A673 (cell line): Measurements from ENCODE around the gene GUCA1A. TPM values are rescaled to one million over a fixed set of nuclear protein-coding genes. Genes with fewer than 3 reads are reported as not detected.

Experiments used
- BruUV-seq: library from RNA; stranded (reverse); fragments of 400-500 nt; replicated peaks from 2 replicates; lab custom pipeline; 2021; lab: Mats Ljungman, UMichigan
- CTCF ChIA-PET: fragments of 300-600 bp; sonication (Branson Sonifier 250); formaldehyde crosslinking; loops from one replicate; lab custom pipeline; 2022; ENCODE audit warnings: antibody characterized with exemption; lab: Charles Lee
- POLR2A ChIA-PET: fragments of 300-600 bp; sonication (Branson Sonifier 250); formaldehyde crosslinking; loops from one replicate; lab custom pipeline; 2022; ENCODE audit warnings: antibody characterized with exemption; ENCODE audit not compliant: low non-redundant PET; lab: Charles Lee
- DNase-seq: peaks from one replicate; pipeline ENCODE4 v3.0.0-alpha.2; 2015; ENCODE audit warnings: low spot score
- H3K27ac ChIP-seq: fragments of 200-600 bp; sonication (generic); 2 replicates; pipeline ENCODE4 v1.5.1; 2016; ENCODE audit warnings: mixed run types, low read depth, mild to moderate bottlenecking, mixed read lengths, antibody characterized with exemption, low read length; ENCODE audit not compliant: poor library complexity, severe bottlenecking
- H3K27me3 ChIP-seq: fragments of 200-600 bp; sonication (generic); replicated peaks from 2 replicates; pipeline ENCODE4 v1.6.1; 2017; ENCODE audit warnings: mixed run types, low read depth, mild to moderate bottlenecking, mixed read lengths, antibody characterized with exemption, low read length; ENCODE audit not compliant: insufficient read depth, poor library complexity
- H3K36me3 ChIP-seq: fragments of 200-600 bp; sonication (generic); 2 replicates; pipeline ENCODE4 v1.6.1; 2016; ENCODE audit warnings: mixed run types, mild to moderate bottlenecking, mixed read lengths, antibody characterized with exemption, low read length; ENCODE audit not compliant: insufficient read depth, poor library complexity, severe bottlenecking
- H3K4me1 ChIP-seq: fragments of 200-600 bp; sonication (generic); 2 replicates; pipeline ENCODE4 v1.6.1; 2017; ENCODE audit warnings: mixed run types, mild to moderate bottlenecking, mixed read lengths, antibody characterized with exemption, low read length; ENCODE audit not compliant: insufficient read depth, poor library complexity, severe bottlenecking
- H3K4me3 ChIP-seq: fragments of 200-600 bp; sonication (generic); 2 replicates; pipeline ENCODE4 v1.5.1; 2016; ENCODE audit warnings: low read depth, mixed run types, mild to moderate bottlenecking, mixed read lengths, low read length; ENCODE audit not compliant: poor library complexity, severe bottlenecking
- H3K9me3 ChIP-seq: fragments of 200-600 bp; sonication (generic); 2 replicates; pipeline ENCODE4 v1.6.1; 2016; ENCODE audit warnings: mixed run types, low read depth, mild to moderate bottlenecking, mixed read lengths, antibody characterized with exemption, low read length; ENCODE audit not compliant: poor library complexity, severe bottlenecking
- EZH2 ChIP-seq: fragments of 200-600 bp; sonication (generic); IDR thresholded peaks from 2 replicates; pipeline ENCODE4 v1.6.1; 2017; ENCODE audit warnings: borderline replicate concordance, low read depth, mild to moderate bottlenecking, mixed read lengths, antibody characterized with exemption, low read length; ENCODE audit not compliant: poor library complexity, severe bottlenecking
- intact Hi-C: fragments of 100-400 bp; cut with micrococcal nuclease; formaldehyde crosslinking; loops from one replicate; pipeline ENCODE4 v1.10.0; 2022; ENCODE audit not compliant: unreplicated experiment
- total RNA-seq: library from RNA; stranded (reverse); gene quantifications from 2 replicates; pipeline ENCODE4 v1.2.3, GENCODE V29; 2021
- TF ChIP-seq, protein P1 (sequence below): fragments of 300-800, 200-600 bp; sonication (generic); conservative IDR thresholded peaks from 2 replicates; pipeline ENCODE4 v1.5.1; 2017; ENCODE audit warnings: low read depth, mild to moderate bottlenecking, antibody characterized with exemption, low read length, moderate library complexity, mixed read lengths

The GUCA1A gene
- total RNA-seq, 1 experiment from 2014 or later: not detected

DNA sequence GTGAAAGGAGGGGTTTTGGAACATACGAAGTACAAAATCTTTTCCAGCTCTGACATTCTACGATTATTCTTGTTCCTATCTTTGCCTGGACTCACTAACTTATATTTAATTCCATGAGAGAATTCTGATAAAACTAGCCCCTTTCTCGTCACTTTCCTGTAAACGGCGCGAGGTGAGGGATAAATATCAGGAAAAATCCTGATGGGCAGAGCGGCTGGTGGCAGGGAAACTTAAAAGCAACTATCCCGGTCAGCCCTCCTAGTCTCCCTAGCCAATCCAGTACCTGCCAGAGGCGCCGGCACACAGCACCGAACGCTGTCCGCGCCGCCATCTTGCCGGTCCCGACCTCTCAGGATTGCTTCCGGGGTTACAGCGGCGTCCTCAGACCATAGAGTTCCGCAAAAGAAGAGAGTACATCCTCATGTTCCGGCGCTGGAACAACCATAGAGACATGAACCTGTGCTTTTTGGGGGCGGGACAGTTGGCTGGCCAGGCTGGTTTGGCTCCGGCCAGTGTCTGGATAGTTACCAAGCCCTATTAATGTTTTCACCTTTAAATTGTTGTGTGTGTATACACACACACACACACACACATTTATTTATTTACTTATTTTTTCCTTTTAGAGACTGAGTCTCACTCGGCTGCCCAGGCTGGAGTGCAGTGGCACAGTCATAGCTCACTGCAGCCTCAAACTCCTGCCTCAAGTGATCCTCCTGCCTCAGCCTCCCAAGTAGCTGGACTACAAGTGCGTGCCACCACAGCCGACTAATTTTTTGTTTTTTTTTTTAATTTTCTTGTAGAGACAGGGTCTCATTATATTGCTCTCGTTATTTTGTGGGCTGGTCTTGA, 44.6 kb downstream of the GUCA1A start, which contains the start of gene MRPS10:
Gene MRPS10, minus strand, starts transcription at position 343 of the 849 bp plus-strand sequence. Its CDS starts 12 bp downstream, at position 331.
- intact Hi-C loops: loop anchor here (1.0 to 10.0 kb wide), 4 partner anchors 297 to 661 kb away; partner anchors contain the start of genes BYSL, MED20, PRICKLE4 and PRPH2
- no TSS peak for BruUV-seq
- no peaks in the 10 kb centered on the region for H3K27me3 ChIP-seq
- peaks cover 14% of the 10 kb centered on the region for H3K36me3 ChIP-seq
- TF ChIP-seq EZH2: no peak
- TF ChIP-seq, protein P1, sequence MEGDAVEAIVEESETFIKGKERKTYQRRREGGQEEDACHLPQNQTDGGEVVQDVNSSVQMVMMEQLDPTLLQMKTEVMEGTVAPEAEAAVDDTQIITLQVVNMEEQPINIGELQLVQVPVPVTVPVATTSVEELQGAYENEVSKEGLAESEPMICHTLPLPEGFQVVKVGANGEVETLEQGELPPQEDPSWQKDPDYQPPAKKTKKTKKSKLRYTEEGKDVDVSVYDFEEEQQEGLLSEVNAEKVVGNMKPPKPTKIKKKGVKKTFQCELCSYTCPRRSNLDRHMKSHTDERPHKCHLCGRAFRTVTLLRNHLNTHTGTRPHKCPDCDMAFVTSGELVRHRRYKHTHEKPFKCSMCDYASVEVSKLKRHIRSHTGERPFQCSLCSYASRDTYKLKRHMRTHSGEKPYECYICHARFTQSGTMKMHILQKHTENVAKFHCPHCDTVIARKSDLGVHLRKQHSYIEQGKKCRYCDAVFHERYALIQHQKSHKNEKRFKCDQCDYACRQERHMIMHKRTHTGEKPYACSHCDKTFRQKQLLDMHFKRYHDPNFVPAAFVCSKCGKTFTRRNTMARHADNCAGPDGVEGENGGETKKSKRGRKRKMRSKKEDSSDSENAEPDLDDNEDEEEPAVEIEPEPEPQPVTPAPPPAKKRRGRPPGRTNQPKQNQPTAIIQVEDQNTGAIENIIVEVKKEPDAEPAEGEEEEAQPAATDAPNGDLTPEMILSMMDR: no peak
- H3K27ac ChIP-seq: peak within 1 kb of the TSS; percentile 90
- H3K9me3 ChIP-seq: no peaks in the 10 kb centered on the region
- peaks cover 13% of the 10 kb centered on the region for H3K4me1 ChIP-seq
- ChIA-PET CTCF (interaction anchor here (0.6 to 1.0 kb wide), 2 partner anchors 189 to 330 kb away, joined by 4 to 5 read pairs; no protein-coding TSS in a partner anchor), POLR2A (interaction anchor here (0.6 kb wide), 2 partner anchors 330 to 773 kb away, joined by 3 to 4 read pairs; no protein-coding TSS in a partner anchor)
- peak; percentile 97 for DNase-seq
- peak within 1 kb of the TSS; percentile 98 for H3K4me3 ChIP-seq

DNA sequence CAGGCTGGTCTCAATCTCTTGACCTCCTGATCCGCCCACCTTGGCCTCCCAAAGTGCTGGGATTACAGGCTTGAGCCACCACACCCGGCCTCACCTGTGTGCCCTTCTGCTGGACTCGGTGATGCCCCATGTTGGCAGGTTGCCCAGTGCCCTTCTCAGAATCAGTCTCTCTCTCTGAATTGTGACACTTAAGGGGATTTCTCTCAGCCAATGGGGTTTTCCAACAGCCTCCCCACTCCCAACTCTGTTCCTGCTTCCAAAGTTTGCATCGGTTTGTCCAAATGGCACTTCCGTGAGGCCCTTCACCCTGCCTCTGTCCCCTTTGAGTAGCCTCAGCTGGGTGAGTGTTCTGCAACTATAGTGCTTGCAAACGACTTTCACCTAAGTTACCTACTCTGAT, 47.6 kb downstream of the GUCA1A start:
- ChIA-PET POLR2A (no interaction called here), CTCF (no interaction called here)
- no peak overlapping the region for H3K4me3 ChIP-seq
- H3K27ac ChIP-seq: no peak overlapping the region
- intact Hi-C loops: no loop called here
- TF ChIP-seq EZH2: no peak
- TF ChIP-seq, protein P1: no peak
- H3K36me3 ChIP-seq: no peaks in the 10 kb centered on the region
- peaks cover 13% of the 10 kb centered on the region for H3K4me1 ChIP-seq
- BruUV-seq: no TSS peak
- H3K27me3 ChIP-seq: no peaks in the 10 kb centered on the region
- no peak for DNase-seq
- H3K9me3 ChIP-seq: no peaks in the 10 kb centered on the region

DNA sequence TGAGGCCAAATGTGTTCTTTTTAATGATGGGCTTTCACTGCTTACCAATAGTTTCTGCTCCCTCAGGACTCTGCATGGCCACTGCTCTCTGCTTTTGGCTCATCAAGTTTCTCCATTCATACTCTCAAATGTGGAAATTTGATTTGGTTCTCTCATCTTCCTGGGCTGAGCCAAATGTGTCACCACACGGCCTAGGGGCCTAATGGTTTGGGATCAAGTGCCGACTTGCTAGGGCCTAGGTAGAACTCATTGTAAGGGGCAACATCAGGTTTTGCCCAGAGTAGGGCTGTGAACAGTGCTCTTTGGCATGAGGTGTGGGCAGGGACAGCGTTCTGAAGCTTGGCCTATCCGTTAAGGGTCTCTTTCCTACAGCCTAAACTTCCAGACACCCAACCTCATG, 48.4 kb downstream of the GUCA1A start:
- no peak for DNase-seq
- no peaks in the 10 kb centered on the region for H3K27me3 ChIP-seq
- no TSS peak for BruUV-seq
- ChIA-PET POLR2A (no interaction called here), CTCF (no interaction called here)
- no peak overlapping the region for H3K4me3 ChIP-seq
- H3K36me3 ChIP-seq: no peaks in the 10 kb centered on the region
- TF ChIP-seq EZH2: no peak
- TF ChIP-seq, protein P1: no peak
- H3K4me1 ChIP-seq: peaks cover 11% of the 10 kb centered on the region
- H3K9me3 ChIP-seq: no peaks in the 10 kb centered on the region
- intact Hi-C loops: no loop called here
- H3K27ac ChIP-seq: no peak overlapping the region
